Motor neuron (in vitro differentiated cells): ENCODE results near the gene GDA. TPM values are rescaled to one million over a fixed set of nuclear protein-coding genes. Genes with fewer than 3 reads are reported as not detected.

Experiments
- ATAC-seq, 8 experiments: fragments of 200-7000 bp; cut with Tn5 transposase; replicated peaks in 6 of 8; 2 replicates each; pipeline ENCODE4 v1.8.0; 2021; ENCODE audit warnings: mild to moderate bottlenecking in 8 of 8, moderate library complexity in 8 of 8
- H3K27ac ChIP-seq, 2 donors: fragments of 250-450 bp; sonication (Bioruptor Pico); 2 replicates each; pipeline ENCODE4 v1.9.0; 2021; ENCODE audit warnings: antibody characterized with exemption in 2 of 2, mild to moderate bottlenecking in 2 of 2, moderate library complexity in 1 of 2
- H3K4me1 ChIP-seq, 2 donors: fragments of 250-450 bp; sonication (Bioruptor Pico); replicated peaks in 1 of 2; 2 replicates each; pipeline ENCODE4 v1.6.1; 2021; ENCODE audit warnings: antibody characterized with exemption in 2 of 2, mild to moderate bottlenecking in 2 of 2, moderate library complexity in 1 of 2
- H3K4me3 ChIP-seq, 5 donors: fragments of 250-450 bp; sonication (Bioruptor Pico); 2 replicates each; pipeline ENCODE4 v1.9.0; 2021; ENCODE audit warnings: antibody characterized with exemption in 5 of 5, mild to moderate bottlenecking in 5 of 5, moderate library complexity in 4 of 5
- WGBS, 10 experiments: fragments of 450-650 bp; shearing (Covaris generic); methylation state at CpG; one replicate each; pipeline ENCODE4 v1.0.0; 2022; 5-methylcytosine and 5-hydroxymethylcytosine counted together
- in situ Hi-C, 9 experiments: fragments of 400-800 bp; cut with MboI; loops; one replicate each; pipeline ENCODE4 v1.15.0; 2021; ENCODE audit warnings: low sequenced_read_pairs in 9 of 9, low pct_unique_long_range_greater_than_20kb in 2 of 9; ENCODE audit not compliant: unreplicated experiment in 9 of 9
- total RNA-seq, 8 experiments: library from RNA; unstranded; fragments of 300-600 nt; gene quantifications; 2 replicates each; pipeline versions ENCODE4 v1.2.3 to v1.2.4, GENCODE V29; 2022

GDA gene
- total RNA-seq, 8 experiments from 2014 or later: 0.08 to 10.9 (median 0.14) TPM

GRCh38 chr9:72156586-72156985 lies 7.3 kb downstream of the GDA start:
- no peak overlapping the region for H3K4me3 ChIP-seq
- no peak for ATAC-seq
- in situ Hi-C loops: no loop called here
- H3K27ac ChIP-seq: no peak overlapping the region
- H3K4me1 ChIP-seq: no peaks in the 10 kb centered on the region

GRCh38 chr9:72158680-72159079 lies 9.4 kb downstream of the GDA start:
- no peak for ATAC-seq
- 26 to 100% (median 81%) methylated on average over 1 to 3 of the region's 3 CpGs; no CpG with 5 or more reads in 4 of the 10 experiments for WGBS, 10 experiments
- no peak overlapping the region for H3K4me3 ChIP-seq
- no peak overlapping the region for H3K27ac ChIP-seq
- no peaks in the 10 kb centered on the region for H3K4me1 ChIP-seq
- in situ Hi-C loops: no loop called here

- WGBS, 10 experiments: 16 to 90% (median 59%) methylated on average over 2 to 6 of the region's 6 CpGs; no CpG with 5 or more reads in 1 of the 10 experiments
- Histone ChIP-seq H3K27ac (no peak overlapping the region), H3K4me3 (no peak overlapping the region), H3K4me1 (no peaks in the 10 kb centered on the region)
- in situ Hi-C loops: no loop called here
- no peak for ATAC-seq
These were observed 11.3 kb downstream of the GDA start for GRCh38 chr9:72160446-72161123.

GRCh38 chr9:72165326-72165725 lies 16.1 kb downstream of the GDA start:
- WGBS, 10 experiments: 46 to 96% (median 87%) methylated on average over 2 to 7 of the region's 7 CpGs
- in situ Hi-C loops: no loop called here
- no peaks in the 10 kb centered on the region for H3K4me1 ChIP-seq
- no peak overlapping the region for H3K4me3 ChIP-seq
- no peak overlapping the region for H3K27ac ChIP-seq
- ATAC-seq: no peak

GRCh38 chr9:72165821-72166547 lies 16.7 kb downstream of the GDA start:
- 37 to 100% (median 81%) methylated on average over 1 to 4 of the region's 4 CpGs; no CpG with 5 or more reads in 1 of the 10 experiments for WGBS, 10 experiments
- no peak overlapping the region for H3K27ac ChIP-seq
- no peaks in the 10 kb centered on the region for H3K4me1 ChIP-seq
- H3K4me3 ChIP-seq: no peak overlapping the region
- ATAC-seq: peak in 1 of 8 experiments; percentile 32
- in situ Hi-C loops: no loop called here

GRCh38 chr9:72168075-72168474 lies 18.8 kb downstream of the GDA start:
- in situ Hi-C loops: no loop called here
- Histone ChIP-seq H3K4me1 (no peaks in the 10 kb centered on the region), H3K4me3 (no peak overlapping the region), H3K27ac (no peak overlapping the region)
- WGBS, 10 experiments: 29 to 100% (median 80%) methylated on average over 1 to 3 of the region's 5 CpGs; no CpG with 5 or more reads in 4 of the 10 experiments
- no peak for ATAC-seq

GRCh38 chr9:72169178-72169577 lies 19.9 kb downstream of the GDA start:
- Histone ChIP-seq H3K4me1 (no peaks in the 10 kb centered on the region), H3K27ac (no peak overlapping the region), H3K4me3 (no peak overlapping the region)
- in situ Hi-C loops: no loop called here
- ATAC-seq: peak in 1 of 8 experiments; percentile 62

GRCh38 chr9:72173080-72173479 lies 23.8 kb downstream of the GDA start:
- in situ Hi-C loops: no loop called here
- H3K4me3 ChIP-seq: no peak overlapping the region
- peak in 1 of 8 experiments; percentile 25 for ATAC-seq
- 0 to 100% (median 88%) methylated on average over 1 to 4 of the region's 4 CpGs; no CpG with 5 or more reads in 3 of the 10 experiments for WGBS, 10 experiments
- H3K4me1 ChIP-seq: no peaks in the 10 kb centered on the region
- H3K27ac ChIP-seq: no peak overlapping the region

- in situ Hi-C loops: loop anchor here in 1 of 9 experiments (25.0 kb wide), 1 partner anchor 148 kb away; no protein-coding TSS in a partner anchor
- H3K4me3 ChIP-seq: no peak overlapping the region
- ATAC-seq: peak in 2 of 8 experiments; percentile 34 to 54
- no peaks in the 10 kb centered on the region for H3K4me1 ChIP-seq
- 0 to 57% (median 31%) methylated on average over 1 to 2 of the region's 2 CpGs for WGBS, 10 experiments
- no peak overlapping the region for H3K27ac ChIP-seq
These were observed 36.3 kb downstream of the GDA start for GRCh38 chr9:72185561-72185960.

GRCh38 chr9:72187121-72187695 lies 38.0 kb downstream of the GDA start:
- no peaks in the 10 kb centered on the region for H3K4me1 ChIP-seq
- H3K4me3 ChIP-seq: no peak overlapping the region
- WGBS, 10 experiments: 0 to 90% (median 52%) methylated on average over 1 to 3 of the region's 3 CpGs; no CpG with 5 or more reads in 2 of the 10 experiments
- in situ Hi-C loops: loop anchor here in 1 of 9 experiments (25.0 kb wide), 1 partner anchor 150 kb away; no protein-coding TSS in a partner anchor
- H3K27ac ChIP-seq: no peak overlapping the region
- no peak for ATAC-seq

- no peak overlapping the region for H3K27ac ChIP-seq
- in situ Hi-C loops: loop anchor here in 1 of 9 experiments (25.0 kb wide), 1 partner anchor 151 kb away; no protein-coding TSS in a partner anchor
- 0 to 80% methylated on average over 1 of the region's 1 CpG; no CpG with 5 or more reads in 8 of the 10 experiments for WGBS, 10 experiments
- no peak overlapping the region for H3K4me3 ChIP-seq
- ATAC-seq: no peak
- no peaks in the 10 kb centered on the region for H3K4me1 ChIP-seq
These were observed 39.0 kb downstream of the GDA start for GRCh38 chr9:72188232-72188631.

- Histone ChIP-seq H3K4me1 (no peaks in the 10 kb centered on the region), H3K4me3 (no peak overlapping the region), H3K27ac (no peak overlapping the region)
- in situ Hi-C loops: loop anchor here in 1 of 9 experiments (25.0 kb wide), 1 partner anchor 156 kb away; no protein-coding TSS in a partner anchor
- ATAC-seq: peak in 2 of 8 experiments; percentile 43 to 57
- 0 to 100% (median 45%) methylated on average over 1 to 5 of the region's 5 CpGs; no CpG with 5 or more reads in 6 of the 10 experiments for WGBS, 10 experiments
These were observed 44.2 kb downstream of the GDA start for GRCh38 chr9:72193478-72193881.

- 50 to 100% (median 87%) methylated on average over 1 to 3 of the region's 3 CpGs for WGBS, 10 experiments
- in situ Hi-C loops: loop anchor here in 1 of 9 experiments (25.0 kb wide), 1 partner anchor 162 kb away; no protein-coding TSS in a partner anchor
- no peak for ATAC-seq
- no peak overlapping the region for H3K4me3 ChIP-seq
- H3K4me1 ChIP-seq: no peaks in the 10 kb centered on the region
- H3K27ac ChIP-seq: no peak overlapping the region
These were observed 50.0 kb downstream of the GDA start for GRCh38 chr9:72199238-72199637.
